ENCODE measurements around the gene SLC38A5.

DNA sequence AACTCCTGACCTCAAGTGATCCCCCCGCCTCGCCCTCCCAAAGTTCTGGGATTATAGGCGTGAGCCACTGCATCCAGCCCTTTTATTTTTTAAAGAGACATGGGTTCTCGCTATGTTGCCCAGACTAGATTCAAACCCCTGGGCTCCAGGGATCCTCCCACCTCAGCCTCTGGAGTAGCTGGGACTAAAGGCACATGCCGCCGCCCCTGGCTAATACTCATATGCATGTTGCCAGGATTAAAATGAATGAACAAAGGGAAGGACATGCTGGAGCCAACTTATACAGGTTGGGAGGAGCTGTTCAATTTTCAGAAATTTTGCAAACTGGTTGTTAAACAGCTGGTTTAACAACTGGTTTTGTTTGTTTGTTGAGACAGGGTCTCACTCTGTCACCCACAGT lies 4.5 kb upstream of the SLC38A5 start:
- TF ChIP-seq, protein P1, sequence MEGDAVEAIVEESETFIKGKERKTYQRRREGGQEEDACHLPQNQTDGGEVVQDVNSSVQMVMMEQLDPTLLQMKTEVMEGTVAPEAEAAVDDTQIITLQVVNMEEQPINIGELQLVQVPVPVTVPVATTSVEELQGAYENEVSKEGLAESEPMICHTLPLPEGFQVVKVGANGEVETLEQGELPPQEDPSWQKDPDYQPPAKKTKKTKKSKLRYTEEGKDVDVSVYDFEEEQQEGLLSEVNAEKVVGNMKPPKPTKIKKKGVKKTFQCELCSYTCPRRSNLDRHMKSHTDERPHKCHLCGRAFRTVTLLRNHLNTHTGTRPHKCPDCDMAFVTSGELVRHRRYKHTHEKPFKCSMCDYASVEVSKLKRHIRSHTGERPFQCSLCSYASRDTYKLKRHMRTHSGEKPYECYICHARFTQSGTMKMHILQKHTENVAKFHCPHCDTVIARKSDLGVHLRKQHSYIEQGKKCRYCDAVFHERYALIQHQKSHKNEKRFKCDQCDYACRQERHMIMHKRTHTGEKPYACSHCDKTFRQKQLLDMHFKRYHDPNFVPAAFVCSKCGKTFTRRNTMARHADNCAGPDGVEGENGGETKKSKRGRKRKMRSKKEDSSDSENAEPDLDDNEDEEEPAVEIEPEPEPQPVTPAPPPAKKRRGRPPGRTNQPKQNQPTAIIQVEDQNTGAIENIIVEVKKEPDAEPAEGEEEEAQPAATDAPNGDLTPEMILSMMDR (IDR thresholded peaks at IDR 0.05) = no peak
- TF ChIP-seq POLR2A (IDR thresholded peaks at IDR 0.05) = no peak
